ENCODE results near the gene FAM107B.

Gene FAM107B

GRCh38 chr10:14742382-14742781 is 32.3 kb downstream of the FAM107B start:
- TF ChIP-seq CTCF (conservative IDR thresholded peaks at IDR 0.05; ENCODE audit: control insufficient read depth, insufficient read depth, low read depth, low read length), result no peak
- H3K4me3 ChIP-seq (ENCODE audit: control insufficient read depth, low read depth, low read length), result no peak overlapping the region
- DNase-seq (ENCODE audit: low read depth), result no peak

GRCh38 chr10:14740684-14741247 is 33.9 kb downstream of the FAM107B start:
- DNase-seq (ENCODE audit: low read depth), result no peak
- TF ChIP-seq CTCF (conservative IDR thresholded peaks at IDR 0.05; ENCODE audit: control insufficient read depth, insufficient read depth, low read depth, low read length), result no peak
- H3K4me3 ChIP-seq (ENCODE audit: control insufficient read depth, low read depth, low read length), result no peak overlapping the region

- no peak for TF ChIP-seq CTCF (conservative IDR thresholded peaks at IDR 0.05; ENCODE audit: control insufficient read depth, insufficient read depth, low read depth, low read length)
- no peak for DNase-seq (ENCODE audit: low read depth)
- no peak overlapping the region for H3K4me3 ChIP-seq (ENCODE audit: control insufficient read depth, low read depth, low read length)
Observed at GRCh38 chr10:14737808-14738545, 36.7 kb downstream of the FAM107B start.

GRCh38 chr10:14736600-14737081 is 38.1 kb downstream of the FAM107B start:
- no peak overlapping the region for H3K4me3 ChIP-seq (ENCODE audit: control insufficient read depth, low read depth, low read length)
- no peak for TF ChIP-seq CTCF (conservative IDR thresholded peaks at IDR 0.05; ENCODE audit: control insufficient read depth, insufficient read depth, low read depth, low read length)
- DNase-seq (ENCODE audit: low read depth), result no peak

- no peak for DNase-seq (ENCODE audit: low read depth)
- no peak overlapping the region for H3K4me3 ChIP-seq (ENCODE audit: control insufficient read depth, low read depth, low read length)
- no peak for TF ChIP-seq CTCF (conservative IDR thresholded peaks at IDR 0.05; ENCODE audit: control insufficient read depth, insufficient read depth, low read depth, low read length)
Observed at GRCh38 chr10:14736043-14736442, 38.7 kb downstream of the FAM107B start.

- no peak for DNase-seq (ENCODE audit: low read depth)
- no peak for TF ChIP-seq CTCF (conservative IDR thresholded peaks at IDR 0.05; ENCODE audit: control insufficient read depth, insufficient read depth, low read depth, low read length)
- no peak overlapping the region for H3K4me3 ChIP-seq (ENCODE audit: control insufficient read depth, low read depth, low read length)
Observed at GRCh38 chr10:14731875-14732512, 42.7 kb downstream of the FAM107B start.

Data from fibroblast of mammary gland (primary cell).